HL-60 (cell line): Measurements from ENCODE around the gene WDFY4.

Source experiments
- DNase-seq, 2 experiments: peaks; one replicate each; pipeline ENCODE4 v3.0.0-alpha.2; 2010 to 2020; ENCODE audit warnings: low read depth in 1 of 2, low spot score in 1 of 2
- H3K27ac ChIP-seq: fragments of 250-450 bp; sonication (Bioruptor Pico); replicated peaks from 2 replicates; pipeline ENCODE4 v1.5.1; 2020; ENCODE audit warnings: mild to moderate bottlenecking, moderate library complexity
- H3K27me3 ChIP-seq: fragments of 250-450 bp; sonication (Bioruptor Pico); 2 replicates; pipeline ENCODE4 v1.5.1; 2021; ENCODE audit warnings: mild to moderate bottlenecking, moderate library complexity; ENCODE audit not compliant: insufficient read depth, poor library complexity, severe bottlenecking
- H3K4me3 ChIP-seq: replicated peaks from 2 replicates; pipeline ENCODE4 v1.5.1; 2011; ENCODE audit warnings: mild to moderate bottlenecking, control low read depth, low read length; ENCODE audit not compliant: insufficient read depth
- CTCF ChIP-seq: IDR thresholded peaks from one replicate; pipeline ENCODE4 v1.5.1; 2011; ENCODE audit warnings: low read length, control low read depth, inconsistent platforms; ENCODE audit not compliant: insufficient read depth
- GABPA ChIP-seq: IDR thresholded peaks from 2 replicates; pipeline ENCODE4 v1.6.1; 2012; ENCODE audit warnings: low read depth
- POLR2AphosphoS5 ChIP-seq: IDR thresholded peaks from 2 replicates; pipeline ENCODE4 v1.6.1; 2012; ENCODE audit warnings: low read depth
- REST ChIP-seq: IDR thresholded peaks from 2 replicates; pipeline ENCODE4 v1.6.1; 2012; ENCODE audit warnings: low read depth; ENCODE audit not compliant: insufficient replicate concordance
- SPI1 ChIP-seq: IDR thresholded peaks from 2 replicates; pipeline ENCODE4 v1.6.1; 2012; ENCODE audit warnings: low read depth, mild to moderate bottlenecking, borderline replicate concordance

The WDFY4 gene

GRCh38 chr10:48656914-48657305, 27.8 kb upstream of the WDFY4 start:
- peak overlapping the region; percentile 40; the same call in 1 of the 2 replicates for H3K4me3 ChIP-seq
- H3K27me3 ChIP-seq = peaks cover 6% of the 10 kb centered on the region
- no peak for DNase-seq
- no peak for TF ChIP-seq GABPA
- TF ChIP-seq SPI1 = no peak
- TF ChIP-seq REST = no peak
- no peak for TF ChIP-seq POLR2AphosphoS5
- TF ChIP-seq CTCF = no peak
- H3K27ac ChIP-seq = no peak overlapping the region

GRCh38 chr10:48657416-48657815, 27.3 kb upstream of the WDFY4 start:
- Histone ChIP-seq H3K4me3 (no peak overlapping the region), H3K27me3 (peaks cover 6% of the 10 kb centered on the region), H3K27ac (no peak overlapping the region)
- no peak for DNase-seq
- TF ChIP-seq GABPA (no peak), POLR2AphosphoS5 (no peak), CTCF (no peak), REST (no peak), SPI1 (no peak)

GRCh38 chr10:48658243-48658974, 26.3 kb upstream of the WDFY4 start:
- no peak overlapping the region for H3K4me3 ChIP-seq
- DNase-seq = peak; percentile 35 to 67
- peak; percentile 89 for TF ChIP-seq CTCF
- TF ChIP-seq SPI1 = no peak
- TF ChIP-seq REST = no peak
- H3K27ac ChIP-seq = no peak overlapping the region
- peaks cover 6% of the 10 kb centered on the region for H3K27me3 ChIP-seq
